ENCODE measurements around the gene UNC5A. TPM values are rescaled to one million over a fixed set of nuclear protein-coding genes. Genes with fewer than 3 reads are reported as not detected.

UNC5A gene
- total and polyA plus RNA-seq, 2 of the 8 experiments (the other 6 are each of a cell fraction or from before 2014, with no cell fraction given) = 4.0 to 7.6 TPM

GRCh38 chr5:176892663-176893062 lies 82.3 kb downstream of the UNC5A start:
- FAIRE-seq = no peak
- Histone ChIP-seq H3K9me3 (ENCODE audit: insufficient read depth in 2 of 2, low read depth in 1 of 2, low read length in 1 of 2) (no peaks in the 10 kb centered on the region), H4K91ac (replicated peaks; ENCODE audit: insufficient read length, low read length) (no peak overlapping the region), H2BK15ac (ENCODE audit: low read length) (no peak overlapping the region), H3K79me1 (ENCODE audit: low read depth, low read length) (no peaks in the 10 kb centered on the region), H3K4me2 (ENCODE audit: insufficient read depth in 1 of 2, low read depth in 2 of 2, low read length in 2 of 2) (no peak overlapping the region), H3K79me2 (ENCODE audit: control insufficient read depth in 1 of 2, insufficient read depth in 2 of 2, low read length in 2 of 2) (no peaks in the 10 kb centered on the region), H2BK20ac (ENCODE audit: low read length) (no peak overlapping the region), H2AK5ac (ENCODE audit: low read depth, low read length) (no peak overlapping the region), H3K18ac (ENCODE audit: extremely low read depth, low read length) (no peak overlapping the region), H4K20me1 (replicated peaks in 1 of 2; ENCODE audit: control insufficient read depth in 1 of 2, insufficient read depth in 2 of 2, low read length in 2 of 2) (no peaks in the 10 kb centered on the region), H2BK5ac (ENCODE audit: low read depth, low read length) (no peak overlapping the region), H3K27me3 (replicated peaks in 1 of 4; ENCODE audit: control insufficient read depth in 3 of 4, extremely low read depth in 1 of 4, insufficient read depth in 3 of 4, low read length in 3 of 4) (no peaks in the 10 kb centered on the region), H3K27ac (ENCODE audit: low read depth, low read length) (no peak overlapping the region), H2BK12ac (ENCODE audit: low read depth, low read length) (no peak overlapping the region; the same call in 1 of the 2 replicates), H3K36me3 (ENCODE audit: control insufficient read depth in 2 of 4, insufficient read depth in 4 of 4, low read length in 3 of 4) (no peaks in the 10 kb centered on the region), H2AFZ (ENCODE audit: low read length) (no peak overlapping the region), H3K23me2 (ENCODE audit: low read depth, low read length) (no peaks in the 10 kb centered on the region), H4K8ac (ENCODE audit: extremely low read depth, insufficient read depth, low read length) (no peak overlapping the region), H3K9ac (replicated peaks in 1 of 4; ENCODE audit: extremely low read depth in 1 of 4, low read depth in 3 of 4, low read length in 3 of 4) (no peak overlapping the region), H4K5ac (ENCODE audit: insufficient read length, low read depth, low read length) (no peak overlapping the region), H3K4me3 (ENCODE audit: extremely low read depth in 1 of 4, insufficient read depth in 2 of 4, low read depth in 3 of 4, low read length in 4 of 4) (no peak overlapping the region), H3K14ac (ENCODE audit: insufficient read length) (no peak overlapping the region), H2BK120ac (replicated peaks; ENCODE audit: low read depth, low read length) (no peak overlapping the region), H3K23ac (ENCODE audit: insufficient read length) (no peak overlapping the region), H3K4ac (replicated peaks; ENCODE audit: insufficient read length, low read depth, low read length) (no peak overlapping the region), H3K56ac (replicated peaks; ENCODE audit: insufficient read length, low read depth, low read length) (no peak overlapping the region), H3K4me1 (replicated peaks in 1 of 4; ENCODE audit: control insufficient read depth in 3 of 4, insufficient read depth in 4 of 4, low read length in 3 of 4) (no peaks in the 10 kb centered on the region)
- WGBS, 2 experiments (ENCODE audit: extremely low coverage in 1 of 2, insufficient coverage in 1 of 2, insufficient read length in 1 of 2, insufficient replicate concordance in 2 of 2, low coverage in 1 of 2, low lambda C conversion rate in 2 of 2, missing lambda C conversion rate in 1 of 2) = 88% methylated on average over 3 of the region's 3 CpGs; no CpG with 5 or more reads in 1 of the 2 experiments
- CTCF ChIA-PET (ENCODE audit: partially characterized antibody) = interaction anchor here (1.1 kb wide), 1 partner anchor 8 kb away, joined by 3 read pairs; no protein-coding TSS in a partner anchor
- POLR2A ChIA-PET (ENCODE audit: partially characterized antibody) = interaction anchor here (0.8 to 1.5 kb wide), 2 partner anchors 10 to 16 kb away, joined by 3 read pairs; no protein-coding TSS in a partner anchor
- no peak for DNase-seq (ENCODE audit: low read depth in 1 of 2, low spot score in 2 of 2)
- no peak for TF ChIP-seq GTF2F1 (IDR thresholded peaks at IDR 0.05; ENCODE audit: borderline replicate concordance, low read depth, low read length)
- no peak for TF ChIP-seq ZNF274 (IDR thresholded peaks at IDR 0.05; ENCODE audit: borderline replicate concordance, extremely low read depth, low read length)
- TF ChIP-seq CEBPB (IDR thresholded peaks at IDR 0.05; ENCODE audit: low read depth, low read length) = no peak
- no peak for TF ChIP-seq CBX8 (IDR thresholded peaks at IDR 0.05; ENCODE audit: borderline replicate concordance, low read depth, low read length)
- no peak for TF ChIP-seq POU5F1 (IDR thresholded peaks at IDR 0.05; ENCODE audit: low read depth, low read length)
- TF ChIP-seq ATF2 (IDR thresholded peaks at IDR 0.05; ENCODE audit: low read length) = no peak
- no peak for TF ChIP-seq YY1 (IDR thresholded peaks at IDR 0.05; ENCODE audit: low read depth, low read length)
- TF ChIP-seq NRF1 (IDR thresholded peaks at IDR 0.05; ENCODE audit: low read depth, low read length) = no peak
- no peak for TF ChIP-seq MAX (IDR thresholded peaks at IDR 0.05)
- no peak for TF ChIP-seq E2F6 (IDR thresholded peaks at IDR 0.05)
- no peak for TF ChIP-seq POLR2AphosphoS5 (IDR thresholded peaks at IDR 0.05; ENCODE audit: low read depth, low read length)
- TF ChIP-seq CBX5 (IDR thresholded peaks at IDR 0.05; ENCODE audit: low read depth, low read length) = no peak
- no peak for TF ChIP-seq CHD2 (IDR thresholded peaks at IDR 0.05; ENCODE audit: low read length)

Data from H1 (cell line).